MM.1S (cell line): Measurements from ENCODE around the gene KLHDC7A.

Experiments used
- DNase-seq: peaks from one replicate; pipeline ENCODE4 v3.0.0-alpha.2; 2015
- H2AFZ ChIP-seq: fragments of 300-600 bp; sonication (generic); 2 replicates; pipeline ENCODE4 v1.6.0; 2016; ENCODE audit warnings: antibody characterized with exemption, low read length
- H3F3A ChIP-seq: fragments of 300-600 bp; sonication (generic); 2 replicates; pipeline ENCODE4 v1.6.1; 2016; ENCODE audit warnings: mild to moderate bottlenecking, antibody characterized with exemption, low read length, moderate library complexity, mixed read lengths; ENCODE audit not compliant: insufficient read depth
- H3K27ac ChIP-seq: fragments of 300-600 bp; sonication (generic); 2 replicates; pipeline ENCODE4 v1.5.1; 2016; ENCODE audit warnings: mild to moderate bottlenecking, low read length
- H3K27me3 ChIP-seq: fragments of 300-600 bp; sonication (generic); replicated peaks from 2 replicates; pipeline ENCODE4 v1.6.0; 2016; ENCODE audit warnings: low read length; ENCODE audit not compliant: insufficient read depth
- H3K36me3 ChIP-seq: fragments of 300-600 bp; sonication (generic); replicated peaks from 2 replicates; pipeline ENCODE4 v1.6.1; 2016; ENCODE audit warnings: mild to moderate bottlenecking, low read length, mixed read lengths; ENCODE audit not compliant: insufficient read depth
- H3K4me1 ChIP-seq: fragments of 300-600 bp; sonication (generic); 2 replicates; pipeline ENCODE4 v1.6.1; 2016; ENCODE audit warnings: low read length, mixed read lengths
- H3K4me2 ChIP-seq: fragments of 300-600 bp; sonication (generic); 2 replicates; pipeline ENCODE4 v1.6.0; 2016; ENCODE audit warnings: low read depth, low read length
- H3K4me3 ChIP-seq: fragments of 300-600 bp; sonication (generic); 2 replicates; pipeline ENCODE4 v1.5.1; 2016; ENCODE audit warnings: low read length, mixed read lengths
- H3K79me2 ChIP-seq: fragments of 300-600 bp; sonication (generic); 2 replicates; pipeline ENCODE4 v1.6.1; 2016; ENCODE audit warnings: mixed run types, low read length, mixed read lengths
- H3K9ac ChIP-seq: fragments of 300-600 bp; sonication (generic); 2 replicates; pipeline ENCODE4 v1.6.1; 2016; ENCODE audit warnings: low read length, mixed read lengths
- H3K9me2 ChIP-seq: fragments of 300-600 bp; sonication (generic); replicated peaks from 2 replicates; pipeline ENCODE4 v1.6.1; 2016; ENCODE audit warnings: mild to moderate bottlenecking, low read length, mixed read lengths; ENCODE audit not compliant: insufficient read depth
- H3K9me3 ChIP-seq: fragments of 300-600 bp; sonication (generic); replicated peaks from 2 replicates; pipeline ENCODE4 v1.6.1; 2016; ENCODE audit warnings: mild to moderate bottlenecking, low read length, mixed read lengths; ENCODE audit not compliant: insufficient read depth
- H4K20me1 ChIP-seq: fragments of 300-600 bp; sonication (generic); 2 replicates; pipeline ENCODE4 v1.6.1; 2016; ENCODE audit warnings: mild to moderate bottlenecking, low read length, moderate library complexity, mixed read lengths; ENCODE audit not compliant: insufficient read depth
- EZH2 ChIP-seq: fragments of 300-600 bp; sonication (generic); optimal IDR thresholded peaks from 2 replicates; pipeline ENCODE3; 2017; ENCODE audit warnings: low read depth, mild to moderate bottlenecking, antibody characterized with exemption, low read length, mixed read lengths
- EZH2phosphoT487 ChIP-seq: fragments of 300-600 bp; sonication (generic); IDR thresholded peaks from 2 replicates; pipeline ENCODE4 v1.6.1; 2018; ENCODE audit warnings: antibody characterized with exemption, low read length
- TF ChIP-seq, protein P1 (sequence below): fragments of 300-600 bp; sonication (generic); IDR thresholded peaks from 2 replicates; pipeline ENCODE4 v1.5.1; 2016; ENCODE audit warnings: antibody characterized with exemption, low read length, mixed read lengths

Gene KLHDC7A

DNA sequence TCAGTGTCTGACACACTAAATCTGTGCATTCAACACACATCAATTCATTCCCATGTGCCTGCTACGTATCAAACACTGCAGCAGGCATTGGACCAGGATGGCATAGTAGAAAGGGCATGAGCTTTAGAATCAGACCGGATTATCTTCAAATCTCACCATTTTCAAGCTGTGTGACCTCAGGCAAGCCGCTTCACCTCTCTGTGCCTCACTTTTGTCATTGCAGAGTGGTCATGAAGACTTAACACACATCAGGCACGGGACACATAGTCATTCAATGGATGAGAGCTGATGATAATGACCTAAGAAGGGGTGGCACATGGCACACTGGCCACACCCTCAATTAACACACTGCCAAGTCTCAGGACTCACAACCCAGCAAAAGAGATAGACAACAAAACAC, 46.8 kb downstream of the KLHDC7A start:
- H3K4me3 ChIP-seq, result no peak overlapping the region
- no peak for DNase-seq
- H3K9ac ChIP-seq, result no peak overlapping the region
- no peaks in the 10 kb centered on the region for H3K79me2 ChIP-seq
- H3K4me2 ChIP-seq, result no peak overlapping the region
- H3K4me1 ChIP-seq, result no peaks in the 10 kb centered on the region
- no peaks in the 10 kb centered on the region for H3F3A ChIP-seq
- TF ChIP-seq EZH2 (no peak), EZH2phosphoT487 (no peak)
- H3K9me2 ChIP-seq, result no peaks in the 10 kb centered on the region
- no peaks in the 10 kb centered on the region for H3K9me3 ChIP-seq
- H3K27ac ChIP-seq, result no peak overlapping the region
- no peaks in the 10 kb centered on the region for H3K36me3 ChIP-seq
- peaks cover 72% of the 10 kb centered on the region for H3K27me3 ChIP-seq
- H4K20me1 ChIP-seq, result no peaks in the 10 kb centered on the region
- H2AFZ ChIP-seq, result no peak overlapping the region

DNA sequence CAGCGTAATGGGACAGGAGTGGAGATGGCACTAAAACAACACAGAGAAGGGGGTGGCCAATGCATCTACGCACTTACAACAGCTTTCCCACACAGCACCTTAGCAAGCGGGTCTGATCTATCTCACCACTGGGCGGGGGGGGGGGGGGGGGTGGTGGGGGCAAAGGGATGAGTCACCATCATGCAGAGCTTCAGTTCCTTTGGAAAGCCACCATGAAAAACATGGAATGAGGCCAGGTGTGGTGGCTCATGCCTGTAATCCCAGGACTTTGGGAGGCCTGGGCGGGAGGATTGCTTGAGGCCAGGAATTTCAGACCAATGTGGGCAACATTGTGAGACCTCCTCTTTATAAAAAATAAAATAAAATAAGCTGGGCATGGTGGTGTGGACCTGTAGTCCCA, 47.2 kb downstream of the KLHDC7A start:
- TF ChIP-seq EZH2phosphoT487, result no peak
- TF ChIP-seq, protein P1, sequence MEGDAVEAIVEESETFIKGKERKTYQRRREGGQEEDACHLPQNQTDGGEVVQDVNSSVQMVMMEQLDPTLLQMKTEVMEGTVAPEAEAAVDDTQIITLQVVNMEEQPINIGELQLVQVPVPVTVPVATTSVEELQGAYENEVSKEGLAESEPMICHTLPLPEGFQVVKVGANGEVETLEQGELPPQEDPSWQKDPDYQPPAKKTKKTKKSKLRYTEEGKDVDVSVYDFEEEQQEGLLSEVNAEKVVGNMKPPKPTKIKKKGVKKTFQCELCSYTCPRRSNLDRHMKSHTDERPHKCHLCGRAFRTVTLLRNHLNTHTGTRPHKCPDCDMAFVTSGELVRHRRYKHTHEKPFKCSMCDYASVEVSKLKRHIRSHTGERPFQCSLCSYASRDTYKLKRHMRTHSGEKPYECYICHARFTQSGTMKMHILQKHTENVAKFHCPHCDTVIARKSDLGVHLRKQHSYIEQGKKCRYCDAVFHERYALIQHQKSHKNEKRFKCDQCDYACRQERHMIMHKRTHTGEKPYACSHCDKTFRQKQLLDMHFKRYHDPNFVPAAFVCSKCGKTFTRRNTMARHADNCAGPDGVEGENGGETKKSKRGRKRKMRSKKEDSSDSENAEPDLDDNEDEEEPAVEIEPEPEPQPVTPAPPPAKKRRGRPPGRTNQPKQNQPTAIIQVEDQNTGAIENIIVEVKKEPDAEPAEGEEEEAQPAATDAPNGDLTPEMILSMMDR, result no peak
- TF ChIP-seq EZH2, result no peak
- H3K4me2 ChIP-seq, result no peak overlapping the region
- no peak overlapping the region for H3K27ac ChIP-seq

DNA sequence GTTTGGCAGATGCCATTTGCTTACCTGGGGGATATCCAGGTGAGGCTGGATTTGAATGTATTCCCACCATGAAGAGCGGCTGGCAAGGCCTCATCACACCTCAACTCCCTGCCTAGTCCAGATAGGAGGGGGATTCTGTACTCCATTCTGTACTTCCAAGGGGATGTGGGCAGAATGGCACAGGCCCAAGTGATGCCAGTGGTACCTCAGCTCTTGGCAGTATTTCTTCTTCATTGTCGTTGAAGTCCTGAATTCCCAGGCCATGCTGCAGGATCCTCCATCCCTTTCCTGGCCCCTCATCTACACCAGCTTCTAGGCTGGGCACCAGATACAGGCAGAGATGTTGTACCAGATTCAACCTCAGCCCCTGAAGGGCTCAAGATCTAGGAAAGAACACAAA, 47.9 kb downstream of the KLHDC7A start:
- no peaks in the 10 kb centered on the region for H4K20me1 ChIP-seq

More for the DNA sequence above, 47.2 kb downstream of the KLHDC7A start:
- Histone ChIP-seq H3K36me3 (no peaks in the 10 kb centered on the region), H3K9me2 (no peaks in the 10 kb centered on the region), H3K79me2 (no peaks in the 10 kb centered on the region), H4K20me1 (no peaks in the 10 kb centered on the region), H3K27me3 (peaks cover 73% of the 10 kb centered on the region), H3K4me3 (no peak overlapping the region), H3K9ac (no peak overlapping the region), H3F3A (no peaks in the 10 kb centered on the region), H3K9me3 (no peaks in the 10 kb centered on the region), H3K4me1 (no peaks in the 10 kb centered on the region), H2AFZ (no peak overlapping the region)
- no peak for DNase-seq

DNA sequence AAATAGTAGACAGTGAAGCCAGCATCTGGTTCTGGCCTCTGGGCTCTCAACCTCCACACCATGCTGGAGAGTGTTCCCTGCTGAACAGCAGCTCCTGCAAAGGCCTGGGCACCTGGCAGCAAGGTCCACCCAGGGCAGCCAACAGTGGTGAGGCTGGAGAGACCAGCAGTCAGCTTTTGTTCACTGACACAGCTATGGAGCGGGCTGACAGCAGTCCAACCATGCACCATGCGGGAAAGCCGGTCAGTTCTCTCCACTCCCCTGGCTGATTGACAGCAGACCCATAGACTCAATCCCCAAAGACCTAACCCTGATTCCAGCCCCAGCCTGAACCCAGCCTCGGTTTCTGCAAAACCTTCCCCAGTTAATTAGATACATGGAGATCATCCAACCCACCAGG, 49.0 kb downstream of the KLHDC7A start:
- H3K4me3 ChIP-seq, result no peak overlapping the region
- H3K27ac ChIP-seq, result no peak overlapping the region
- H3K36me3 ChIP-seq, result no peaks in the 10 kb centered on the region
- no peaks in the 10 kb centered on the region for H3K9me2 ChIP-seq
- H3K4me1 ChIP-seq, result no peaks in the 10 kb centered on the region
- no peaks in the 10 kb centered on the region for H3F3A ChIP-seq
- no peak for DNase-seq
- TF ChIP-seq, protein P1, result no peak
- TF ChIP-seq EZH2phosphoT487 (no peak), EZH2 (no peak)
- no peak overlapping the region for H3K4me2 ChIP-seq
- H3K27me3 ChIP-seq, result peaks cover 74% of the 10 kb centered on the region
- H4K20me1 ChIP-seq, result no peaks in the 10 kb centered on the region
- no peaks in the 10 kb centered on the region for H3K9me3 ChIP-seq
- no peak overlapping the region for H2AFZ ChIP-seq
- H3K79me2 ChIP-seq, result no peaks in the 10 kb centered on the region
- no peak overlapping the region for H3K9ac ChIP-seq

More for the DNA sequence above, 47.9 kb downstream of the KLHDC7A start:
- H2AFZ ChIP-seq, result no peak overlapping the region
- H3K4me3 ChIP-seq, result no peak overlapping the region
- no peaks in the 10 kb centered on the region for H3K36me3 ChIP-seq
- no peak overlapping the region for H3K4me2 ChIP-seq
- H3F3A ChIP-seq, result no peaks in the 10 kb centered on the region
- no peak for DNase-seq
- H3K27me3 ChIP-seq, result peaks cover 76% of the 10 kb centered on the region
- TF ChIP-seq EZH2phosphoT487 (no peak), EZH2 (no peak)
- TF ChIP-seq, protein P1, result no peak
- no peaks in the 10 kb centered on the region for H3K9me3 ChIP-seq
- no peaks in the 10 kb centered on the region for H3K79me2 ChIP-seq
- H3K9ac ChIP-seq, result no peak overlapping the region
- H3K27ac ChIP-seq, result no peak overlapping the region
- H3K9me2 ChIP-seq, result no peaks in the 10 kb centered on the region
- H3K4me1 ChIP-seq, result no peaks in the 10 kb centered on the region
